ENCODE measurements around the gene VPS13D.

DNA sequence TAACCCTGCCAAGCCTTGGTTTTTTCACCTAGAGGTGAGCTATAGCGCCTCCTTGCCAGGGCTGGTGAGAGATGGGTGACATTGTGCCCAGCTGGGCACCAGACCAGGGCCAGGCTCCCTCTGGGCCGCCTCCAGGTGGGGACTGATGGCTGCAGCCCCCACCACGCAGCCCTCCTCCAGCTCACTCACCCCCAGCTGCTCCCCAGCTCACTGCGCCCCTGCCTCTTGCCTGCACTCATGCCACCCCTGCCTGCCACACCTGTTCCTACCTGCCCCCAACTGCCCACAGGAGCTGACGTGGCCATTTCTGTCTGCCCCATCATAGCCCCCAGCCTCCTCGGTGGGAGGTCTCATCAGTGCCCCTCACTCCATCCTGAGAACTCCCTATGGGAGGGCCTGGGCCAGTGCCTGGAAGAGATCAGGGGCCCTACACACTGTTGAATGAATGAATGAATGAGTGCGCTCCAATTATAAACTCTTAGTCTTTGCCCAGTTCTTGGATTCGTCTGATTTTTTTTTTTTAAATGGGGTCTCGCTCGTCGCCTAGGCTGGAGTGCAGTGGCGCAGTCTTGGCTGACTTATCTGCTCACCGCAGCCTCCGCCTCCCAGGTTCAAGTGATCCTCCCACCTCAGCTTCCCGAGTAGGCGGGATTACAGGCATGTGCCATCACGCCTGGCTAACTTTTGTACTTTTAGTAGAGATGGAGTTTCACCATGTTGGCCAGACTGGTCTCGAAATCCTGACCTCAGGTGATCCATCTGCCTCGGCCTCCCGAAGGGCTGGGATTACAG lies 26.4 kb upstream of the VPS13D start:
- TF ChIP-seq, protein P1, sequence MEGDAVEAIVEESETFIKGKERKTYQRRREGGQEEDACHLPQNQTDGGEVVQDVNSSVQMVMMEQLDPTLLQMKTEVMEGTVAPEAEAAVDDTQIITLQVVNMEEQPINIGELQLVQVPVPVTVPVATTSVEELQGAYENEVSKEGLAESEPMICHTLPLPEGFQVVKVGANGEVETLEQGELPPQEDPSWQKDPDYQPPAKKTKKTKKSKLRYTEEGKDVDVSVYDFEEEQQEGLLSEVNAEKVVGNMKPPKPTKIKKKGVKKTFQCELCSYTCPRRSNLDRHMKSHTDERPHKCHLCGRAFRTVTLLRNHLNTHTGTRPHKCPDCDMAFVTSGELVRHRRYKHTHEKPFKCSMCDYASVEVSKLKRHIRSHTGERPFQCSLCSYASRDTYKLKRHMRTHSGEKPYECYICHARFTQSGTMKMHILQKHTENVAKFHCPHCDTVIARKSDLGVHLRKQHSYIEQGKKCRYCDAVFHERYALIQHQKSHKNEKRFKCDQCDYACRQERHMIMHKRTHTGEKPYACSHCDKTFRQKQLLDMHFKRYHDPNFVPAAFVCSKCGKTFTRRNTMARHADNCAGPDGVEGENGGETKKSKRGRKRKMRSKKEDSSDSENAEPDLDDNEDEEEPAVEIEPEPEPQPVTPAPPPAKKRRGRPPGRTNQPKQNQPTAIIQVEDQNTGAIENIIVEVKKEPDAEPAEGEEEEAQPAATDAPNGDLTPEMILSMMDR (IDR thresholded peaks at IDR 0.05), result no peak
- TF ChIP-seq POLR2A (IDR thresholded peaks at IDR 0.05), result no peak
